ENCODE results near the gene TMEM51.

Gene TMEM51, protein sequence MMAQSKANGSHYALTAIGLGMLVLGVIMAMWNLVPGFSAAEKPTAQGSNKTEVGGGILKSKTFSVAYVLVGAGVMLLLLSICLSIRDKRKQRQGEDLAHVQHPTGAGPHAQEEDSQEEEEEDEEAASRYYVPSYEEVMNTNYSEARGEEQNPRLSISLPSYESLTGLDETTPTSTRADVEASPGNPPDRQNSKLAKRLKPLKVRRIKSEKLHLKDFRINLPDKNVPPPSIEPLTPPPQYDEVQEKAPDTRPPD

DNA sequence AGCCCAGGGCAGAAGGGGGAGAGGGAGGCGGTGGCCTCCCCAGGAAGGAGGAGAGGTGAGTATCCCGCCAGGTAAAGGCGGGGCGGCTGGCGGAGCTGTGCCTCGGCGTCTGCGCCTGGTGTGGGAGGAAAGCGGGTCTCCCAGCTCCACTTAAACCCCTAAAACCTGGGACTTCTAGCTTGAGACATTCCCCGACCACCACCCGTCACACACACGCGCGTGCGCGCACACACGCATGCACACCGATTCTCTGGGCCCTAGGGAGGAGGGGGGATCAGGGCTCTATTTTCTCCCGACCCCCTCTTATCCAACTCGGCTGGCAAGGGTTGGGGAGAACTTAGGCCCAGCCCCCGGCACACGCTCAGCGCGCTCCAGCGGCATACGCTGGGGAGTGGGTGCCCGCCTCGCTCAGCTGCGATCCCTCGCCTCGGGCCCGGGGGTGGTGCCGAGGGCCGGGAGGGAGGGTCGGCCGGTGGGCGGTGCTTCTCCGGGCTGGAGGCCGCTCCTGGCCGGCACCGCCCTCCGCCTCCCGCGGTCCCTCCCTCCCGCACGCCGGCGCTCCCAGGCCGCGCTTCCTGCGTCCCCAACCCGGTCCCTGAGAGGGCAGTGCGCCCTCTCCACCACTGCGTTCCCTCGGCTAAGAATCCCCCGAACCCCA is at the start of gene TMEM51:
Gene TMEM51 (plus strand): TSS at position 564 of the 658 bp plus-strand sequence. CDS start 61,341 bp downstream, outside the sequence.
- FAIRE-seq, result no peak

DNA sequence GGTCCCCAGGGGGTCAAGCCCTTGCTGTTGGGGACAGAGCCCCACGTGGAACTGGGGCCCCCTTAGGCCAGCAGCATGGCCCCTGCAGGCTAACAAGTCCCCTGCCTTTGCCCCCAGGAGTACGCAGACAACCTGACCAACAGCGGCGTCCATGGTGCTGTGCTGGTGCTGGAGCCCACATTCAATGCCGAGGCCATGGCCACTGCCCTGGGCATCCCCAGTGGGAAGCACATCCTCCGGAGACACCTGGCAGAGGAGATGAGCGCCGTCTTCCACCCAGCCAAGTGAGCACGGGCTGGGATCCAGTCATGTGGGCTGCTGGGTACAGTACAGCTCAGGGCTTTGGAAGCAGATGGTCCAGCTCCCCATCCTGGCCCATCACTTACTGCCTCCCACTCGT is 49.6 kb upstream of the TMEM51 start:
- no peak for FAIRE-seq

DNA sequence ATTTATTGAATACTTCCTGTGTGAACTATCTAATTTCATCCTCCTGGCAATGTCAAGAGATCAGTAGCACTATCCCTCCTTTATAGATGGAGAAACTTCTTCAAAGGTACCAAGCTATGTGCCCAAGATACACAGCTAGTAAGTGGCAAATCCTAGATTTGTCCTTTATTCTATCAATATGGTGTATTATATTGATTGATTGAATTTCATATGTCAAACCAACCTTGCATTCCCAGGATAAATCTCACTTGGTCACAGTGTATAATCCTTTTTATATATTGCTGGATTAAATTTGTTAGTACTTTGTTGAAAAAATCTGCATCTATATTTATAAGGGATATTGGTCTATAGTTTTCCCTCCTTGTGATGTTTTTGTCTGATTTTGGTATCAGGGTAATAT is 48.8 kb upstream of the TMEM51 start:
- FAIRE-seq, result no peak

DNA sequence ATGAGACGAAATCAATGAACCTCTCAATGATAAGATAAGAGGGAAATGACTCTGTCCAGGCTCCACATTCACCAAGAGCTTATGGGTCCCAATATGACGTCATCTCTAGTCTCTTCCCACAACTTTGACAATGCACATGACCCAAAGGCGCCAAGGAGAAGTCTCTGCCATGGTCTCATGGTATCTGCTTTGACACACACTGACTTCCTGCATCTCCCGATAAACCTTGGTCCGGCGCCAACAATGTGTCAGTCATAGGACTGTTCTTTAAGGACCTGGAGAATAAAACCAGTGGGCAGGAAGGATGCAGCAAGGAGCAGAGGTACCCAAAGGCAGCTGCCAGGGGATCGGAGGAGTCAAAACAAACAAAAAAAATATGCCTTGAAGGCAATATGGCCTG is 46.9 kb upstream of the TMEM51 start:
- FAIRE-seq, result no peak

DNA sequence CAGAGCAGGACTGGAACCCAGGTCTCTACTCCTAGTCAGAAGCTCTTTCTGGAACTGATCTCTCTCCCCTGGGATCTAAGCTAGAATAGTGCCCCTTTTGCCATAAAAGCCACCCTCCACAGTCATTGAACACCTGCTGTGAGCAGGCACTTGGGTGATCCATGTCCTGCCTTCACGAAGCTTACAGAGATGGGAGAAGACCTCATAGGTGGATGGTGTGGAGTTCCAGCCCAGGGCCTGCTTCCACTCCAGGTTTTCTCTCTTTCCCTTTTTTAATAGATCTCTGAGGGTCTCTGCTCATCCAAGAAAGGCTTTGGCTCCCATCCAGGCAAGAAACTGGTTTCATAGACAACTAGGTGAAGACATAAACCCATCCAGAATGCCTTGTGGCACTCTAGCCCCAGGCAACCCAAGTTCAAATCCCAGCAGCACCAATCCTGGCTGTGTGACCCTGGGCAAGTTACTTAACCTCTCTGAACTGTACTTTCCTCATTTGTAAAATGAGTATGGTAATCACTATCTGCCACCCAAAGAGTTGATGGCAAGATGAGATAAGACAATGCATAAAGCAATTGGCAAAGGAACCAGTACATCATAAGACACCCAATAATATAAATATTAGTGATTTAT is 46.4 kb upstream of the TMEM51 start:
- FAIRE-seq, result no peak

DNA sequence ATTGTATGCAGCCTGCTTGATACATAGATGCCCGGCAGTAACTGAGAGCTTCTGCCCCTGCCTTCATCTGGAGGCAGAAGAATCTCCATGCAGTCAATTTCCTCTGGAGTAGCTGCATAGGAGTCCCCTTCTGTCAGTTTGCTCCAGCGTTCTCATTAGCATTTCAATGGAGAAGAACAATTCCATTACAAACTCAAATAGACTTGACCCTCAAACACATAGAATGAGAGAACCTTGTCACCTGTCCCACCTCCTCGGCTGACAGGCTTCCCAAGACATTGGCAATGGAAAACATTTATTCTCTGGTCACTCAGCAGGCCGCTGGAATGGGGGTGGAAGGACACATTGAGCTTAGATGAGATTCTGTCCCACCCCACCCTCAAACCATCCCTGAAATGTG is 45.6 kb upstream of the TMEM51 start:
- no peak for FAIRE-seq

DNA sequence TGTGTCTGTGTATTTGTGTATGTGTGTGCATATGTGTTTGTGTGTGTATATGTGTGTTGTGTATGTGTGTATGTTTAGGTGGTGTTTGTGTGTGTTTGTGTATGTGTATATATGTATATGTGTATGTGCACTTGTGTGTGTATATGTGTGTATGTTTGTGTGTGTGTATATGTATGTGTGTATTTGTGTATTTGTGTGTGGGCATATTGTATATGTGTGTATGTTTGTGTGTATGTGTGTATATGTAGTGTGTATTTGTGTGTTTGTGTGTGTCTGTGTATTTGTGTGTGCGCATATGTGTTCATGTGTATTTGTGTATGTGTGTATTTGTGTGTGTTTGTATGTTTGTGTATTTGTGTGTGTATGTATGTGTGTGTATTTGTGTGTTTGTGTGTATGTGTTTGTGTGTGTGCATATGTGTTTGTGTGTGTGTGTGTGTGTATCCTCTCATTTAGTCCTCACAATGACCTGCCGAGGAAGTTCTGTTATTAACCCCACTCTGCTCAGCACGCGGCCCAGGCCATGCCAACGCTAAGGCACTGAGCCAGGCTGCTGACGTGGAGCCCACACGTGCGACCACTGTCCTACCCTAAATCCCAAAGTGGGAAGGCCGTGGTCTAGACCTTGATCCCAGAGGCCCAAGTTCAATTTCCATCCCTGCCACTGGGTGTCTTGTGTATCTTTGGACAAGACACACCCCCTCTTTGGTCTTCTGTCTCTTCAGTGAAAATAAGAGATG is 43.2 kb upstream of the TMEM51 start:
- no peak for FAIRE-seq

DNA sequence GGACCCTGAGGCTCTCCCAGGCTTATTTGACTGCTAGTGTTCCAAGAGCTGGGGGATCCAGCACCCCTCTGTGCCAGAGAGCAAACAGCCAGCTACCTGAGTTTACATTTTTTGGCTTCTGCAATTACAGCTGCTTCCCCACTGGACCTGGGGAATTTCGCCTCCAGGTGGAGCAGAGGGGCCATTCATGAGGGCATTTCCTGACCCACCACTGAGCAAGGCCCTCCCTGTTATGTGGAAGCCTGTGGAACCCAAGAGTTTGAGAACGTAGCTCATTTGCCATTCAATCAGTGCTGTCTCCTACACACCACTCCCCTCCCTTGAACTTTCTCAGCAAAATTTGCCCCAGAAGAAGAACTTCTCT is 42.7 kb upstream of the TMEM51 start:
- no peak for FAIRE-seq

DNA sequence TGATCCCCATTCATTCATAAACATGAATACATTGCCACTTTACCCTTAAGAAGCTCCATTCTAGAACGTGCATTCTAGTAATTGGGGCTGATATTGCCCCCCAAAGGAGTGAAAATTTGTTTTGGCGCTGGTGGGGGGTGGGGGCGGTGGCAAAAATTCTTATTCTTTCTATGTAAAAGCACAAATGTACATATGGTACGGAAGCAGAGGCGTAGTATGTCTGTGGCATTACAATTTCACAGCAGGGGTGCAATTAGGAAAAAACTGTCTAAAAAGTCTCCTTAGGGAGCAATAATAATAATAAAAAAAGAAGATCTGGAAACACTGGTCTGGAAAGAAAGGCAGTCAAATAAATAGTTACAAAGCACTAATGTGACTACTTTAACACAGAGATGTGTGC is 40.4 kb upstream of the TMEM51 start:
- no peak for FAIRE-seq

DNA sequence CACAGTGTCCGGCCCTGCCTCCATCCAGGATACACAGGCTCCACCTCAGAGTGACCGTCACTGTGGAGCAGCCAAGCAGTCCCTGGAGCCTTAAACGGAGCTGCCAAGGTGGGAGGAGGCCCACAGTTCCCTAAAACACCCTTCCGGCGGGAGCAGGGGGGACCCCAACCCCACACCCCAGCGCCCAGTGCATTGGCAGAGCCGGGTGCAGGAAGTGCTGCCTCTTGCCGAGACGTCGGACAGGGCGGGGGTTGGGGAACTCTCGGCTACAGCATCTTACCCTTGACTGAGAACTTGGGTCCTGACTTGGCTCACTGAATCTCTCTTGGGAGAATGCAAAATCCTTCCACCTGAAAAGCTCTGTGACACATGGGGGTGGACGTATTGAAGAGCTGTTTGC is 38.7 kb upstream of the TMEM51 start:
- FAIRE-seq, result no peak

DNA sequence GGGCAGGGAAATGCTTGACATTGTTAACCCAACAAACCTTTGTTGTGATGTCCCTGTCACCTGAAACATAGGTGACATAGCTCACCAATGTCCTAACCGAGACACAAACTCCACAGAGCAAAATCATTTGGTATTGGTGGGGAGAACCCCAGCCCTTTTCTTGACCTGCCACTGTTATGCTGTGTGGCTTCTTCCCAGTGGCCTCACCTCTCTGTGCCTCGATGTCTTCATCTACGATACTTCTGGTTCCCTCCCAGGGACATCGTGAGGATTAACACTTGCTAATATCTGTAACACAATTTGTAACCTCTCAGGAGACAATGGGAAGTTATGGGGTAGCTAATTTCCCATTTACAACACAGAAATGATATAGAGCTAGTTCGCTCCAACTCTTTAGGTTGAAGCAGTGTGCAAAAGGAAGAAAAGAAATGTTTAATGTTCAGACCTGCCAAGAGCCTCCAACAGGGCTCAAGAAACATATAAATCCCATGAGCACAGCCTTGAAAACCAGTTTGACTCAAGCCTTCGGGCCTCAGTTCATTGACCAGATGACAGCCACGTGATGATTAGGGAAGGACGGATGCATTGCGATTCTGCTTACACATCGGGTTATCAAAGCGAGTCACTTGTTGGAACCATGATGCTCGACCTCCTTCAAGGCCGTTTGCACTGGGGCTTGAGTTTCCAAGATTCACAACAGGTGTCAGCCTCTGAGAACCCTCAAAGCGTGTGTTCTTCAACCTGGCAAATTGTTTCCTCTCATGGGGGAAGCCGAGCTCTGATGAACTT is 37.8 kb upstream of the TMEM51 start:
- FAIRE-seq, result no peak

DNA sequence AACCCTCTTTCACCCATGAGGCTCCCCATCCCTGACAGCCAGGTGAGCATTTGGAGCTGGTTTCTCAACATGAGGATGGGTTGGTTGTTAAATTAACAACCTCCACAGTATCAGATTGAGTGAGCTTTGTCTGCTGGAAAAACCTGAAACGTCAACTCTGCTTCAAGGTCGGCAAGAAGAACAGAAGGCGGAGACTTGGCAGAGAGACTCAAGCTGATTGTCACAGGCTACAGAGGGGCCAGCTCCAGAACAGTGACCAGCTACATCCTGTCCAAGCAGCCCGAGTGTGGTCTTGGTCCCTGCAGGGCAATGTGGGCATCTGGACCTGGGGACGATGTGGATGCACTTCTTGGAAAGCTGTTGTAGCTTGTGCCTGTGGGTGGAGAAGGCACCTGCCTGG is 36.6 kb upstream of the TMEM51 start:
- no peak for FAIRE-seq

DNA sequence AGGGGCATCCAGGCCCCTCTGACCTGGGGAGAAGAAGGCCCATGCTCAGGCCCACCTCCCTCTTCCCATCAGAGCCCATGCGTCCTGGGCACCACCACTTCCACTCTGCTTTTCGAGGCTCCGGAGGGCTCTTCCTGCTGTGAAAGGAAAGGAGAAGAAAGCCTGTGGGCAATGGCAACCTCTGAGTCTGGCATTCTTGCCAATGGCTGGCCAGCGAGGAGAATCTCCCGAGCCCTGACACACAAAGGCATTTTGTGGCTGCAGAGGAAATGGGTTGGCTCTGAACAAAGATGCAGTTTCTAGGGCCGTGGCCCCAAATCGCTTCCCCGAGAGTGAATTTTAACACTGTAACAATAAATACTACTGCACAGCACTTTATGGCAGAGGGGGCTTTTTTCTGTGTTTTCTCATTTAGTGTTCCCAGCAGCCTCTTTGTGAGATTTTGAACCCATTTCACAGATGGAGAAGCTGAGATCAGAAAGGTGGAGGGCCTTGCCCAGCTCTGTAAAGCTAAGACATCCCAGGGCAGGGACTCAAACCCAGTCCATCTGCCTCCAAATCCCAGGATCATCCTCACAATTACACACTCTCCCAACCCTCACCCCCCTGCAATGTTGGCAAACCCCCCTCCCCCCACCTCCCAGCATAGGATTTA is 35.7 kb upstream of the TMEM51 start:
- no peak for FAIRE-seq

DNA sequence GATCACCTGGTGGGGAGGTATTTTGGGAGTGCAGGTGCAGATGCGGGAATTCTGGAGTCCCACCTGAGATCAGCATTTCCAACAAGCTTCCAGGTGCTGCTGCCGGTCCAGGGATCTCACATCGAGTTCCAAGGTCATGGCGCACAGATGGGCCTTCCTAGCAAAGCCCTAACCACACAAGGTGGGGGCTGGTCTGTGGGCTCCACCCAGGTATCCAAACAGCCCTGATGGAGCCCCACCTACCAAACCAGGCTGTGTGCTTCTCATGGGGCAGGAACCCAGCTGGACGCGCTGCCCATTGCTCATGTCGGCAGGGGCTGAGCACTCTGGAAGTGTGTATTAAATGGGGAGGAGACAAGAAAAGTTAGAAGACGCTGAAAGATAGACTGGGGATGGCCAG is 35.0 kb upstream of the TMEM51 start:
- no peak for FAIRE-seq

DNA sequence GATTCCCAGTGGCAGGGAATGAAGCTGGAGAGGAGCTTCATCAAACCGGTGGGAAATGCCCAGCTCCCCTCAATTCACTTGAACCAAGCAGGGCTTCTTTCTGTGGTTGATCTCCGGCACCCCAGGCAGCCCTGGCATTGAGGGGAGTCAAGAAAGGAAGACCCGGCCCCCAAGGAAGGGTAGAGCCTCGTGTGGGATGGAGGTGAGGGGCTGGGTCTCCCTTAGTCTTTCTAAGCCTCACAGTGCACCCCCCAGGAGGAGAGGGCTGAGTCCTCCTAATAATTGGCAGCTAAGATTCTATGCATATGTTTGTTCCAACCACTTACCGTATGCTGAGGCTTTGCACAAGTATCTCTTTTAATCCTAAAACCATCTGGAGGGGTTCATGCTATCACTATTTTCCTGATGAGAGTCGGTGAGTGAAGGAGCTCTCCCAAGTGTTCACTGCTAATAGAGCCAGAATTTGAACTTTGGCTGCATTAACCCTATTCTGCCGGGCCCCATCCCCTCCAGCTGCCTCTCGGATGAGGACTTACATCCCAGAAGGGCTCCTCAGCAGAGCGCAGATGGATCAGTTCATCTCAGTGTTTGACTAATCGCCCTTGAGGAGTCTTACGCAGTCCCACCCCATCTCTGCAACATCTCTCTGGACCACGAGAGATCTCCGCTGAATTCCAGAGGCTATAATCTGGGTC is 33.1 kb upstream of the TMEM51 start:
- FAIRE-seq, result no peak

DNA sequence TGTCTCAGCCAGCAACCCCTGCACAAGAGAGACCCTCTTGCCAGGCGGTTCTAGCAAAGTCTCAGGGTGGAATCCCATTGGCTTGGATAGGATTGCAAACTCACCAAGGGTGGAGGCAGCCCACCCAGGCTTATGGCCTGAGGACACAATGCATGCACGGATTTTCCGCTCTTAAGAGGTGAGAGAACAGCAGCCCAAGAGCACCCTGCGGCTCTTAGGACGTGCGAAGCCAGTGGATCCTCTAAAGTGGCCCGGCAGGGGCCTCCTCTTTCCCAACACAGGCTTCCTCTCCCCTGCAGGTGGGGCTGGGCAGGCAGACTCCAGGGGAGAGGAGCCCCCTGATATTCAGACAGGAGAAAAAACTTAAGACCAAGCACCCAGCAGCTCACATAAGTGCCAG is 31.2 kb upstream of the TMEM51 start:
- FAIRE-seq, result no peak

DNA sequence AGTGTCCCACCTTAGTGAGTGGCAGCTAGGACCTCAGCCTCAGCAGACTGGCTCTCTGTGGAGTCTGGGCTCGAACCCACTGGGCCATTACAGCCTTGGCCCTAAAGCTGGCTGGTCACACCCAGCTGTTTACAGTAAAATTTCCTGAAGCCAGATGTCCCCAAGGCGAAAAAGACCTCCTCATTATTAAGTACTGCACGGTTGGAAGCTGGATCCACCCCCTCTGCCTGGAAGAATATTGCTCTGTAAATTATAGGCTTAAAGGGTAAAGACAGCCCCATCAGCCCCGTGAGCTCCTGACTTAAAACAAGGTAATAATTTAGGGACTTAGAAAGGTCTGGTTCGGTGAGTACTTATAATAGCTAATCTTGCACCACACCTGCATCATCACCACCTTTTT is 30.3 kb upstream of the TMEM51 start:
- FAIRE-seq, result no peak

DNA sequence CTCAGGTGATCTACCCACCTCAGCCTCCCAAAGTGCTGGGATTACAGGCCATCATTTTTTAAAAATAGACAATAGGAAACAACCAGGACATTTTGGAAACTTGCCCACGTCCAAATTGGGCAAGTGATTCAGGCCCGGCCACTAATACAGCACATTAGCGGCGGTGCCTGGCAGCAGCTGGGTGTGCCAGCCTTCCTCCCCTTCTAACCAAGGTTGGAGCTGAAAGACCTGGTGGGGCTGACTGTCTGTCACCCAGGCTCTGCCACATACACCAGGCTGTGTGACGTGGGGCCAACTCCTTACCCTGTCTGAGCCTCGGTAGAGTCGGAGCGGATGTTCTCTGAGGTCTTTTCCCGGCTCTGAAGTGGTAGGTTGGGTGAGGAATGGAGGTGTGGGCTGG is 29.6 kb upstream of the TMEM51 start:
- FAIRE-seq, result no peak

DNA sequence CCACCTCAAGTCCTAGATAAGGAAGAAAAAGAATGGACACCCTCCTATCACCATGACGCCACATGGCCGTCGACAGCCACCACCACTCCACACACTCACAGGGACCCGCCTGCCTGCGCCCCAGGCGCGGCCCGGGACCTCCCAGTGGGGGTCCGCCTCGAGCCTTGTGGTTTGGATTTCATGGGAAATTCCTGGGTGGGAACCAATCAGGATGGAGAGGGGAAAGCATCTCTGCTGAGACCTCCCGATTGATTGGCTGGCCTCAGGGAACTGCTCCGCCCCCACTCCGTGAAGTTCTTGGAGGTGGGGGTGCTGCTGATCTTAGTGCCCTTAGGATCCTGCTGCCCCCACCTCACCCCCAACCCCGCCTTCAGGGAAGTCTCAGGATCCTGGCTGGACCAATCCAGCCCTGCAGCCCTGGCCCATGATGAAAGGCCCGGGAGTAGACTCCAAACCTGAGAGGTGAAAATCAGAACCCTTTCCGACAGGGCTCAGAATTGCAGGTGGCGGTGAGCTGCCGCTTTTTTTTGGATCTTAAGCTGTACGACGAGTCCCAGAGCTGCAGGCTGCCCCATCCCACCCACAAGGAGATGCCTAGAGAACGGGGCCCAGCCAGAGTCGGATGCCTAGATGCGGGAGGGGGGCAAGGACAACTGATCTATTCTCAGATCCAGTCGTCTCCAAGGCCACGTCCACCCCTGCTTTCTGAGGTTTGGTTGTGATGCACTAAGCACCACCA is 29.0 kb upstream of the TMEM51 start:
- FAIRE-seq, result no peak

DNA sequence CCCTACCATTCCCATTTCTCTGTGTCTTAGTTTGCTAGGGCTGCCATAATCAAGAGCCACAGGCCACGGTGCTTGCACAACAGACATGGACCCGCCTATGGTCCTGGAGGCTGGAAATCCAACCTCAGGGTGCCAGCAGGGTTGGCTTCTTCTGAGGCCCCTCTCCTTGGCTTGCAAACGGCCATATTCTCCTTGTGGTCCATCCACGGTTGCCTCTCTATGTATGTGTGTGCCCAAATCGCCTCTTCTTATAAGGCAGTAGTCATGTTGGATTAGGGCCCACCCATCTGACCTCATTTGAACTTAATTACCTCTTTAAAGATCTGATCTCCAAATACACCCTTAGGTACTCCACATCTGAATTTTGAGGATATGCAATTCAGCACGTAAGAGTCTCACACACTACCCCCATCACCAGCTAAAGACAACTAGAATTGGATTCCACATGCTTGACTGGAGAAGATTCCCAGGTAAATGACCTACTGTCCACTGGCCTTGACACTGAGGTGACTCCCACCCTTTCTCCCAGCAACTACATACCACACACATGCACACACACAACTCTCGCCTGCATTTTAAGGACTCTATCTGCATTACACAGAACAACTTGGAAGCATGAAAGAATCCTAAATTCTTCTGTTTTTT is 28.3 kb upstream of the TMEM51 start:
- no peak for FAIRE-seq

DNA sequence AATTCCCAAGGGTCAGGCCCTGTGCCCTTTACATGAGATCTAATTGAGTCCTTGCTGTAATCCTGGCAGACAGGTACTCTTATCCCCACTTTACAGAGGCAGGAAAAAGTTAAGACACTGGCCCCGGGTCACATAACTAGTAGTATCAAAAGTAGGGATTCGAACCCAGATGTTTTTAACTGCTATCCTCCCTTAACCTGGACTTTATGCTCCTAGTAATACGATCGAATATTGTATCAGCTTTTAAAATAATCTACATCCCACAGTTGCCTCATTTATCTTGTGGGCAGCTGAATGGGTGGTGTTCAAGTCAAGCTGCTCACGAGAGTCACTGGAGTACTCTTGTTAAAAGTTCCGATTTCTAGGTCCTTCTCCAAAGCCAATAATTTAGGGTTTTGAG is 25.5 kb upstream of the TMEM51 start:
- no peak for FAIRE-seq
